Measurements from ENCODE around the gene ORC3.

DNA sequence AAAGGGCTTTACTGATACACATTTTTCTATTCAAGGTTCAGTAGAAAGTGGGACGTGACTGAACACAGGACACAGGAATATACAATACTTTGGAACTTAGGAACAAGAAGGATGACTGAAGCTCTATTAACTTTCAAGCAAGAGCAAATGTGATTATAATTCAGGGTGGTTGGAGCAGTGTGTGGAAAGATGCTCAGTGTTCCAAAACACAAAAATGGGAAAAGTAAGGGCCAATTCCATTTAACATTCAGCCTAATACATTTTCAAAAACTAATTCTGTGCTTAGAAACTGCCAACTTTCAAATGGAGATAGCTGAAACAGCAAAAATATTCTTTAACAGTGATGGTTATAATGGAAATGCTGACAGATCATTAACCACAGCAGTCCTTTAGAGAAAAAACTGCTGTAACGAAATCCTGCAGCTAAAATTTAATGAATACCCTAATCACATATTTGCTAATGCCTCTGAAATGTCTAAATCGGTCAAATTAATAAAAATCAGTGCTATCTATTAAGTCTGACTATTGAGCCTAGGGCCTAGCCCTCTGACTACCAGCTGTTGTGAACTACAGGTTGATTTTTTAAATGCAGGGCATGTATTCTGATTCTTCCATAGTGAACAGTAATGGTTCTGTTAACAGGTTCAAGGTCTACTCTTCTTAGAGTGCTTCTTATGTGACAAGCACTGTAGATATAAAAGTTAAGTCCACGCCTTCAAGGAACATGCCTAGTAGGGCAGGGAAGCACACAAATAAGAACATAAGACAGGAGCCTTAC lies 46.0 kb upstream of the ORC3 start:
- TF ChIP-seq POLR2A (IDR thresholded peaks at IDR 0.05; ENCODE audit: low read length) (no peak), GATA1 (IDR thresholded peaks at IDR 0.05; ENCODE audit: low read depth, low read length) (no peak)
